Measurements from ENCODE around the gene ARID5B.
"Not testable (repeated sequence)": the region's sequence is repeated elsewhere in the genome, so short reads cannot be mapped to it uniquely, and the experiment has no call there.

Gene ARID5B

GRCh38 chr10:62027841-62028501 is 126.5 kb downstream of the ARID5B start:
- DNase-seq: no peak

GRCh38 chr10:62028502-62028842 is 127.0 kb downstream of the ARID5B start:
- not testable (repeated sequence) for DNase-seq

GRCh38 chr10:62029401-62029800 is 127.9 kb downstream of the ARID5B start:
- DNase-seq: no peak

- no peak for DNase-seq
These were observed 130.0 kb downstream of the ARID5B start for GRCh38 chr10:62031507-62031906.

- no peak for DNase-seq
These were observed 131.6 kb downstream of the ARID5B start for GRCh38 chr10:62033125-62033524.

- peak in 1 of 58 donors; percentile 18 for DNase-seq
These were observed 132.7 kb downstream of the ARID5B start for GRCh38 chr10:62034096-62034640.

GRCh38 chr10:62036186-62037081 is 134.9 kb downstream of the ARID5B start:
- no peak for DNase-seq

GRCh38 chr10:62037166-62037831 is 135.8 kb downstream of the ARID5B start:
- no peak for DNase-seq

GRCh38 chr10:62037890-62038608 is 136.6 kb downstream of the ARID5B start:
- no peak for DNase-seq

GRCh38 chr10:62038609-62039190 is 137.2 kb downstream of the ARID5B start:
- DNase-seq: peak in 43 of 58 donors; percentile 8 to 74 (median 38)

GRCh38 chr10:62039954-62040353 is 138.5 kb downstream of the ARID5B start:
- no peak for DNase-seq

- no peak for DNase-seq
These were observed 139.4 kb downstream of the ARID5B start for GRCh38 chr10:62040881-62041280.

GRCh38 chr10:62043421-62044021 is 142.0 kb downstream of the ARID5B start:
- no peak for DNase-seq

- DNase-seq: no peak
These were observed 143.1 kb downstream of the ARID5B start for GRCh38 chr10:62044566-62044965.

- no peak for DNase-seq
These were observed 144.4 kb downstream of the ARID5B start for GRCh38 chr10:62045765-62046521.

- DNase-seq: peak in 1 of 58 donors; percentile 7
These were observed 145.2 kb downstream of the ARID5B start for GRCh38 chr10:62046522-62047227.

GRCh38 chr10:62047228-62047892 is 145.9 kb downstream of the ARID5B start:
- DNase-seq: no peak

GRCh38 chr10:62047960-62048383 is 146.5 kb downstream of the ARID5B start:
- DNase-seq: no peak
